Central memory CD8-positive, alpha-beta T cell (primary cell): ENCODE measurements around the gene SNTG2.

Experiments
- ATAC-seq: fragments of 150-1000 bp; cut with Tn5 transposase; replicated peaks from 2 replicates; pipeline ENCODE4 v1.10.0; 2022; ENCODE audit warnings: mild to moderate bottlenecking, moderate FRiP score, moderate number of reproducible peaks; ENCODE audit not compliant: poor library complexity, severe bottlenecking; ENCODE audit errors: extremely low read depth
- DNase-seq, 2 donors: peaks; one replicate each; pipeline ENCODE4 v3.0.0; 2021; ENCODE audit warnings: low spot score in 2 of 2
- H3K27ac Mint-ChIP-seq: one replicate; pipeline ENCODE4 v1.8.0; 2022; ENCODE audit warnings: low read depth, mild to moderate bottlenecking, moderate library complexity, mixed read lengths
- H3K27me3 Mint-ChIP-seq: one replicate; pipeline ENCODE4 v1.8.0; 2022; ENCODE audit warnings: mixed read lengths
- H3K36me3 Mint-ChIP-seq: one replicate; pipeline ENCODE4 v1.8.0; 2022; ENCODE audit warnings: mild to moderate bottlenecking, moderate library complexity, mixed read lengths; ENCODE audit not compliant: insufficient read depth
- H3K4me1 Mint-ChIP-seq: one replicate; pipeline ENCODE4 v1.8.0; 2022; ENCODE audit warnings: mixed read lengths
- H3K4me3 Mint-ChIP-seq: one replicate; pipeline ENCODE4 v1.8.0; 2022; ENCODE audit warnings: mild to moderate bottlenecking, moderate library complexity, mixed read lengths
- H3K9me3 Mint-ChIP-seq: one replicate; pipeline ENCODE4 v1.8.0; 2022; ENCODE audit warnings: mixed read lengths

Gene SNTG2

GRCh38 chr2:1297372-1298159 lies 346.9 kb downstream of the SNTG2 start:
- Mint-ChIP-seq H3K9me3 (no peaks in the 10 kb centered on the region), H3K36me3 (no peaks in the 10 kb centered on the region)

GRCh38 chr2:1299043-1299442 lies 348.4 kb downstream of the SNTG2 start:
- Mint-ChIP-seq H3K27ac (no peak overlapping the region), H3K27me3 (peaks cover 9% of the 10 kb centered on the region), H3K36me3 (no peaks in the 10 kb centered on the region), H3K4me3 (no peak overlapping the region), H3K9me3 (no peaks in the 10 kb centered on the region), H3K4me1 (no peaks in the 10 kb centered on the region)
- no peak for DNase-seq
- no peak for ATAC-seq

More at GRCh38 chr2:1297372-1298159, 346.9 kb downstream of the SNTG2 start:
- H3K4me3 Mint-ChIP-seq, result no peak overlapping the region
- no peaks in the 10 kb centered on the region for H3K4me1 Mint-ChIP-seq
- no peak overlapping the region for H3K27ac Mint-ChIP-seq
- H3K27me3 Mint-ChIP-seq, result peaks cover 9% of the 10 kb centered on the region
- DNase-seq (no peak), ATAC-seq (no peak)

GRCh38 chr2:1300284-1300683 lies 349.6 kb downstream of the SNTG2 start:
- DNase-seq (no peak), ATAC-seq (no peak)
- Mint-ChIP-seq H3K27me3 (peaks cover 9% of the 10 kb centered on the region), H3K4me1 (no peaks in the 10 kb centered on the region), H3K9me3 (no peaks in the 10 kb centered on the region), H3K4me3 (no peak overlapping the region), H3K36me3 (no peaks in the 10 kb centered on the region), H3K27ac (no peak overlapping the region)

- Mint-ChIP-seq H3K4me1 (no peaks in the 10 kb centered on the region), H3K9me3 (no peaks in the 10 kb centered on the region), H3K27ac (no peak overlapping the region), H3K36me3 (no peaks in the 10 kb centered on the region), H3K4me3 (no peak overlapping the region), H3K27me3 (peaks cover 9% of the 10 kb centered on the region)
- ATAC-seq, result no peak
- DNase-seq, result no peak
Measured at GRCh38 chr2:1301056-1301455, 350.4 kb downstream of the SNTG2 start.

GRCh38 chr2:1305342-1306013 lies 354.8 kb downstream of the SNTG2 start:
- Mint-ChIP-seq H3K4me3 (no peak overlapping the region), H3K9me3 (no peaks in the 10 kb centered on the region), H3K36me3 (no peaks in the 10 kb centered on the region), H3K27ac (no peak overlapping the region), H3K27me3 (no peaks in the 10 kb centered on the region), H3K4me1 (no peaks in the 10 kb centered on the region)
- ATAC-seq (no peak), DNase-seq (no peak)

- ATAC-seq, result no peak
- Mint-ChIP-seq H3K4me1 (no peaks in the 10 kb centered on the region), H3K27me3 (no peaks in the 10 kb centered on the region), H3K4me3 (no peak overlapping the region), H3K9me3 (no peaks in the 10 kb centered on the region), H3K27ac (no peak overlapping the region), H3K36me3 (no peaks in the 10 kb centered on the region)
- DNase-seq, result no peak
Measured at GRCh38 chr2:1306014-1306686, 355.5 kb downstream of the SNTG2 start.

GRCh38 chr2:1306687-1307516 lies 356.3 kb downstream of the SNTG2 start:
- no peaks in the 10 kb centered on the region for H3K4me1 Mint-ChIP-seq
- H3K36me3 Mint-ChIP-seq, result no peaks in the 10 kb centered on the region
- ATAC-seq, result no peak
- H3K4me3 Mint-ChIP-seq, result no peak overlapping the region
- no peaks in the 10 kb centered on the region for H3K9me3 Mint-ChIP-seq
- H3K27ac Mint-ChIP-seq, result no peak overlapping the region
- DNase-seq, result no peak
- no peaks in the 10 kb centered on the region for H3K27me3 Mint-ChIP-seq

- Mint-ChIP-seq H3K27me3 (no peaks in the 10 kb centered on the region), H3K36me3 (no peaks in the 10 kb centered on the region), H3K4me3 (no peak overlapping the region), H3K9me3 (no peaks in the 10 kb centered on the region), H3K27ac (no peak overlapping the region), H3K4me1 (no peaks in the 10 kb centered on the region)
- ATAC-seq (no peak), DNase-seq (no peak)
Measured at GRCh38 chr2:1307670-1308069, 357.0 kb downstream of the SNTG2 start.

GRCh38 chr2:1308678-1309077 lies 358.0 kb downstream of the SNTG2 start:
- Mint-ChIP-seq H3K9me3 (no peaks in the 10 kb centered on the region), H3K27ac (no peak overlapping the region), H3K36me3 (no peaks in the 10 kb centered on the region), H3K27me3 (no peaks in the 10 kb centered on the region), H3K4me3 (no peak overlapping the region), H3K4me1 (no peaks in the 10 kb centered on the region)
- ATAC-seq (no peak), DNase-seq (no peak)

- H3K9me3 Mint-ChIP-seq, result no peaks in the 10 kb centered on the region
- no peaks in the 10 kb centered on the region for H3K4me1 Mint-ChIP-seq
- H3K36me3 Mint-ChIP-seq, result no peaks in the 10 kb centered on the region
- no peak for DNase-seq
- H3K27ac Mint-ChIP-seq, result no peak overlapping the region
- H3K4me3 Mint-ChIP-seq, result no peak overlapping the region
- no peaks in the 10 kb centered on the region for H3K27me3 Mint-ChIP-seq
- ATAC-seq, result no peak
Measured at GRCh38 chr2:1309507-1309906, 358.9 kb downstream of the SNTG2 start.

- Mint-ChIP-seq H3K27me3 (no peaks in the 10 kb centered on the region), H3K4me1 (no peaks in the 10 kb centered on the region), H3K36me3 (no peaks in the 10 kb centered on the region), H3K27ac (no peak overlapping the region), H3K9me3 (no peaks in the 10 kb centered on the region), H3K4me3 (no peak overlapping the region)
- no peak for ATAC-seq
- no peak for DNase-seq
Measured at GRCh38 chr2:1310202-1310601, 359.6 kb downstream of the SNTG2 start.

- H3K4me3 Mint-ChIP-seq, result no peak overlapping the region
- no peaks in the 10 kb centered on the region for H3K4me1 Mint-ChIP-seq
- H3K27ac Mint-ChIP-seq, result no peak overlapping the region
Measured at GRCh38 chr2:1310866-1311265, 360.2 kb downstream of the SNTG2 start.

More at GRCh38 chr2:1310866-1311265, 360.2 kb downstream of the SNTG2 start:
- Mint-ChIP-seq H3K36me3 (no peaks in the 10 kb centered on the region), H3K9me3 (no peaks in the 10 kb centered on the region), H3K27me3 (peaks cover 5% of the 10 kb centered on the region)
- DNase-seq (no peak), ATAC-seq (no peak)
